MM.1S (cell line): ENCODE results near the gene ADARB2.

Experiments
- EZH2 ChIP-seq: fragments of 300-600 bp; sonication (generic); optimal IDR thresholded peaks from 2 replicates; pipeline ENCODE3; 2017; ENCODE audit warnings: low read depth, mild to moderate bottlenecking, antibody characterized with exemption, low read length, mixed read lengths
- TF ChIP-seq, protein P1 (sequence below): fragments of 300-600 bp; sonication (generic); IDR thresholded peaks from 2 replicates; pipeline ENCODE4 v1.5.1; 2016; ENCODE audit warnings: antibody characterized with exemption, low read length, mixed read lengths

- TF ChIP-seq, protein P1, sequence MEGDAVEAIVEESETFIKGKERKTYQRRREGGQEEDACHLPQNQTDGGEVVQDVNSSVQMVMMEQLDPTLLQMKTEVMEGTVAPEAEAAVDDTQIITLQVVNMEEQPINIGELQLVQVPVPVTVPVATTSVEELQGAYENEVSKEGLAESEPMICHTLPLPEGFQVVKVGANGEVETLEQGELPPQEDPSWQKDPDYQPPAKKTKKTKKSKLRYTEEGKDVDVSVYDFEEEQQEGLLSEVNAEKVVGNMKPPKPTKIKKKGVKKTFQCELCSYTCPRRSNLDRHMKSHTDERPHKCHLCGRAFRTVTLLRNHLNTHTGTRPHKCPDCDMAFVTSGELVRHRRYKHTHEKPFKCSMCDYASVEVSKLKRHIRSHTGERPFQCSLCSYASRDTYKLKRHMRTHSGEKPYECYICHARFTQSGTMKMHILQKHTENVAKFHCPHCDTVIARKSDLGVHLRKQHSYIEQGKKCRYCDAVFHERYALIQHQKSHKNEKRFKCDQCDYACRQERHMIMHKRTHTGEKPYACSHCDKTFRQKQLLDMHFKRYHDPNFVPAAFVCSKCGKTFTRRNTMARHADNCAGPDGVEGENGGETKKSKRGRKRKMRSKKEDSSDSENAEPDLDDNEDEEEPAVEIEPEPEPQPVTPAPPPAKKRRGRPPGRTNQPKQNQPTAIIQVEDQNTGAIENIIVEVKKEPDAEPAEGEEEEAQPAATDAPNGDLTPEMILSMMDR = no peak
- TF ChIP-seq EZH2 = no peak
Measured at GRCh38 chr10:1660815-1661214, 76.5 kb downstream of the ADARB2 start.
